ENCODE results near the gene LRRC17.

The LRRC17 gene

GRCh38 chr7:102985176-102985783 lies 72.5 kb downstream of the LRRC17 start:
- DNase-seq (ENCODE audit: low read depth in 1 of 2, low spot score in 1 of 2) = no peak

DNA sequence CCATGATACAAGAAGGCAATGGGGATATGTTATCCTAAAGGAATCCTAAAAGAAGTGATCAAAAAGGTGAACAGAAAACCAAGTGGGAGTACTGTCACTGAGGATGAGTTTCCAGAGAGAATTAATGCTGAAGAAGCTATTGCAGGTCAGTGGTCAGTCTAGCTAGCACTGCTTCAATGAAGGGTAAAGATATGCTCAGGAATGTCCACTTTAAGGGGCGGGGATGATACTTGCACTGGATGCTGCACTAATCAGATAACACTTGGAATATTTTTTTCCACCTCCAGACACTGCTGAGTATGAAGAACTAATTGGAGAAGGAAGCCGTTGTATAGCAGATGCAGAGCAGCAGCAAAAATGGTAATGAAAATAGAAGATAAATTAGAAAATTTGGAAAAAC lies 75.3 kb downstream of the LRRC17 start:
- DNase-seq (ENCODE audit: low read depth in 1 of 2, low spot score in 1 of 2) = no peak

GRCh38 chr7:102988631-102989560 lies 76.1 kb downstream of the LRRC17 start:
- DNase-seq (ENCODE audit: low read depth in 1 of 2, low spot score in 1 of 2) = no peak

DNA sequence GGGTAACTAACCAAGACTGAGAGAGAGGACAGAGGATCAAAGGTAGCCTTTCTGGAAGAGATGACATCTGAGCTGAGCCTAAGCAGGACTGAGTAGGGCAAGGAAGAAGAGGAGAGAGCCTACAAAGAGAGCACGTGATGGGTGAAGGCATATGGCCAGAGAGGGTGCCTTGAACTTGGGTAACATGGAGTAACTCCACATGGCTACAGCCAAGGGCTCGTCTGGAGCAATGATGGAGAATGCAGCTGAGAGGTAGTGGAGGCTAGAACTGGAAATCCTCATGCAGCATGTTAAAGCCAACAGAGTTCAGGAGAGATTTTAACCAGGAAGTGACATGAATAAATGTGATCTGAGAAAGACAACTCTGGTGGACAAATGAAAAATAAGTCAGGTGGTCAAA lies 77.8 kb downstream of the LRRC17 start:
- no peak for DNase-seq (ENCODE audit: low read depth in 1 of 2, low spot score in 1 of 2)

GRCh38 chr7:102991077-102991539 lies 78.3 kb downstream of the LRRC17 start:
- no peak for DNase-seq (ENCODE audit: low read depth in 1 of 2, low spot score in 1 of 2)

GRCh38 chr7:102991540-102992214 lies 78.9 kb downstream of the LRRC17 start:
- no peak for DNase-seq (ENCODE audit: low read depth in 1 of 2, low spot score in 1 of 2)

GRCh38 chr7:102992509-102992937 lies 79.7 kb downstream of the LRRC17 start:
- DNase-seq (ENCODE audit: low read depth in 1 of 2, low spot score in 1 of 2) = no peak

- DNase-seq (ENCODE audit: low read depth in 1 of 2, low spot score in 1 of 2) = no peak
Measured at GRCh38 chr7:102992938-102993717, 80.3 kb downstream of the LRRC17 start.

DNA sequence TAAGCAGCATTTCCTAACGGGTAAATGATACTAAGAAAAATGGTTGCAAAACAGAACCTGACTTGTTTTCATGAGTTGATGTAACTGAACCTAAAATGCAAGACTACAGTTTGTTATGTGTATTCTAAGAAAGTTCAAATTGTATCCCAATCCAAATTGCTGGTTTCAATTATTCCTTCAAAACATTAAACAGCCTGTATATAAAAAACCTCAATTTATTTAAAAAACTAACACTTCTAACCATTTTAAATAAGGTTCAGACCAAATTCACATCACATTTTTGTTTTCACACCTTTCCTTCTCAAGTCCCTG lies 80.9 kb downstream of the LRRC17 start:
- no peak for DNase-seq (ENCODE audit: low read depth in 1 of 2, low spot score in 1 of 2)

DNA sequence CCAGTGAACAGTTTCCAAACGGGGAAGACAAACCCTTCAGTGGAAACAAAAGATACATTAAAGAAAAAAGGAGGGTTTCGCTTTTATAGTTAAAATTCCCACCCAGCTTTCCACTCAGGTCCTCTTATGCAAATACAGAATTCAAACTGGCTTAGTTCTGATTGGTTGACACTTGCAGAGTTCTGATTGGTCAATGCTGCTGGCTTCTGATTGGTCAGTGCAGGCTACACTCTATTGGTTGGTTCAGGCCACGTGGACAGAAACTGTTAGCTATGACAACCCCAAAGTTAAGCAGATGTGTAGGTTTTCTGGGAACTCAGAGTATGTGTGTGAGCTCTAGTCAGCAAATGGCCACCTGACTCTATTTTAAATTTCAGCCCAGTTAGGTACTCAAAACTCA lies 81.8 kb downstream of the LRRC17 start:
- DNase-seq (ENCODE audit: low read depth in 1 of 2, low spot score in 1 of 2) = no peak

All from stimulated activated CD4-positive, alpha-beta T cell treated with anti-CD3 and anti-CD28 coated beads, Interleukin-15, amount 100 ng/mL, for 1 hour (primary cell).